HEK293T (cell line): Measurements from ENCODE around the gene WIPF3.

Source experiments
- ARNT ChIP-seq: fragments of 450-650 bp; IDR thresholded peaks from 2 replicates; pipeline ENCODE4 v1.6.1; 2017; ENCODE audit warnings: mild to moderate bottlenecking
- FOXA1 ChIP-seq: fragments of 450-650 bp; IDR thresholded peaks from 2 replicates; pipeline ENCODE4 v1.6.1; 2016; ENCODE audit warnings: mild to moderate bottlenecking
- LEF1 ChIP-seq: fragments of 450-650 bp; IDR thresholded peaks from 2 replicates; pipeline ENCODE4 v1.6.1; 2017; ENCODE audit warnings: mild to moderate bottlenecking, borderline replicate concordance
- PKNOX1 ChIP-seq: fragments of 450-650 bp; IDR thresholded peaks from 2 replicates; pipeline ENCODE4 v1.6.1; 2016

GRCh38 chr7:29889288-29889687 lies 83.0 kb downstream of the WIPF3 start:
- no peak for TF ChIP-seq PKNOX1
- TF ChIP-seq LEF1, result no peak
- TF ChIP-seq FOXA1, result no peak
- no peak for TF ChIP-seq ARNT
